Measurements from ENCODE around the gene ABCE1. TPM values are rescaled to one million over a fixed set of nuclear protein-coding genes. Genes with fewer than 3 reads are reported as not detected.
A peak's percentile ranks its signal among the peaks of the same experiment; 100 is the strongest.

Gene ABCE1
- total RNA-seq, 6 experiments from 2014 or later: 14.4 to 57.7 (median 28.9) TPM

DNA sequence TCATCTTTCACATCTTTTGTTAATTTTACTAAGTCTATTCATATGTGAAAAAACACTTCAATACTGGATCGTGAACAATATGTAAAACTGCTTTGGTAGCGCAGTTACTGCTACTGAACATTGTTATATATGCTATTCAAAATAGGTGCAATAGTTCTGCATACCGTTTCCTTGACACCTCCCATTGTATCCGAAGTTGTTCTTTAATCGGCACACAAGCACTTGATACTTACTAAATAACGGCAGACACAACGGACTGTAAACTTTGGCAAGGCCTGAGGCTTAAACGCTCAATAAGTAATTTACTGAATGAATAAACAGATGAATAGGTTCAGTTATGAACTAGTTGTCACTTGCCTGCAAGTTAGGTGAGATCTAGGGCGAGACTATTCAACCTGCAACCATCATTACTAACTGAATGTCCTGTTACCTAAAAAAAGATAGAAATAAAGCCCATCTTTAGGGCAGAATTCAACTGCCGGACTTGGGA lies 735 bp upstream of the ABCE1 start:
- WGBS (ENCODE audit: insufficient coverage, low coverage, low lambda C conversion rate, missing lambda C conversion rate): 6% methylated on average over 10 of the region's 10 CpGs
- Histone ChIP-seq H3K36me3 (peaks cover 0 to 16% (median 2%) of the 10 kb centered on the region in 4 donors), H3K27me3 (no peaks in the 10 kb centered on the region), H3K4me1 (peaks cover 0 to 31% (median 14%) of the 10 kb centered on the region in 4 donors), H3K9me3 (no peaks in the 10 kb centered on the region), H3K4me3 (peak overlapping the region; percentile 71 to 75 (median 74)), H3K27ac (peak overlapping the region; percentile 84 to 94 (median 92))
- ATAC-seq (peak in 2 of 4 donors; percentile 1), DNase-seq (no peak)
- TF ChIP-seq, protein P1, sequence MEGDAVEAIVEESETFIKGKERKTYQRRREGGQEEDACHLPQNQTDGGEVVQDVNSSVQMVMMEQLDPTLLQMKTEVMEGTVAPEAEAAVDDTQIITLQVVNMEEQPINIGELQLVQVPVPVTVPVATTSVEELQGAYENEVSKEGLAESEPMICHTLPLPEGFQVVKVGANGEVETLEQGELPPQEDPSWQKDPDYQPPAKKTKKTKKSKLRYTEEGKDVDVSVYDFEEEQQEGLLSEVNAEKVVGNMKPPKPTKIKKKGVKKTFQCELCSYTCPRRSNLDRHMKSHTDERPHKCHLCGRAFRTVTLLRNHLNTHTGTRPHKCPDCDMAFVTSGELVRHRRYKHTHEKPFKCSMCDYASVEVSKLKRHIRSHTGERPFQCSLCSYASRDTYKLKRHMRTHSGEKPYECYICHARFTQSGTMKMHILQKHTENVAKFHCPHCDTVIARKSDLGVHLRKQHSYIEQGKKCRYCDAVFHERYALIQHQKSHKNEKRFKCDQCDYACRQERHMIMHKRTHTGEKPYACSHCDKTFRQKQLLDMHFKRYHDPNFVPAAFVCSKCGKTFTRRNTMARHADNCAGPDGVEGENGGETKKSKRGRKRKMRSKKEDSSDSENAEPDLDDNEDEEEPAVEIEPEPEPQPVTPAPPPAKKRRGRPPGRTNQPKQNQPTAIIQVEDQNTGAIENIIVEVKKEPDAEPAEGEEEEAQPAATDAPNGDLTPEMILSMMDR (IDR thresholded peaks at IDR 0.05): no peak
- no peak for TF ChIP-seq POLR2A (IDR thresholded peaks at IDR 0.05)
- intact Hi-C loops (cut with DNase I): no loop called here

- H3K4me1 ChIP-seq: peaks cover 0 to 31% (median 14%) of the 10 kb centered on the region in 4 donors
Observed at GRCh38 chr4:145098675-145099037, 545 bp downstream of the ABCE1 start.

DNA sequence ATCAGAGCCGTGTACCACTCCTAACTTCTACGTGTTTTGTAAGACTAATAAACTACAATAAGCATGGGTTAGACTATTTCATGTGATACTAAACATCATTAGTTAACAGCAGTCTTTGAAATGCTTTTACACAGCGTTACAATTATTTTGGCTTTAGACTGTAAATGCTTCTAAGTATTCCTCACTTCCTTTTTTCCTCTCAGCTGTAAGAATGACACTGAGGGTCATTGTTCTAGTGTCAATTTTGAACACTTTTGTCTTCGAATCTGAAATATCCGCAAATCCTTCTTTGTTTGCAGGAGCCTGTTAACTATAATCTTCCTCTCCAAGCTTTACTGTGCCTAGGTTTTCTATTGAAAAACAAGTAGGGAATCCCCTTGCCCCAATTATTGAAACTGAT lies 1.5 kb downstream of the ABCE1 start:
- ATAC-seq: no peak
- Histone ChIP-seq H3K4me1 (peaks cover 0 to 31% (median 14%) of the 10 kb centered on the region in 4 donors), H3K27ac (no peak overlapping the region), H3K9me3 (no peaks in the 10 kb centered on the region), H3K27me3 (no peaks in the 10 kb centered on the region), H3K4me3 (peak overlapping the region in 1 of 3 donors; percentile 74), H3K36me3 (peaks cover 0 to 13% (median 0%) of the 10 kb centered on the region in 4 donors)
- TF ChIP-seq POLR2A (IDR thresholded peaks at IDR 0.05): no peak
- TF ChIP-seq, protein P1 (IDR thresholded peaks at IDR 0.05): no peak
- intact Hi-C loops (cut with DNase I): no loop called here
- 26% methylated on average over 5 of the region's 5 CpGs for WGBS (ENCODE audit: insufficient coverage, low coverage, low lambda C conversion rate, missing lambda C conversion rate)
- no peak for DNase-seq

More at GRCh38 chr4:145098675-145099037, 545 bp downstream of the ABCE1 start:
- intact Hi-C loops (cut with DNase I): no loop called here
- peaks cover 0 to 14% (median 2%) of the 10 kb centered on the region in 4 donors for H3K36me3 ChIP-seq
- TF ChIP-seq POLR2A (IDR thresholded peaks at IDR 0.05): no peak
- TF ChIP-seq, protein P1 (IDR thresholded peaks at IDR 0.05): no peak
- H3K27ac ChIP-seq: peak overlapping the region; percentile 84 to 94 (median 92)
- DNase-seq (no peak), ATAC-seq (peak; percentile 1 to 37 (median 18))
- no peaks in the 10 kb centered on the region for H3K9me3 ChIP-seq
- no peaks in the 10 kb centered on the region for H3K27me3 ChIP-seq
- 0% methylated on average over 8 of the region's 9 CpGs for WGBS (ENCODE audit: insufficient coverage, low coverage, low lambda C conversion rate, missing lambda C conversion rate)
- peak overlapping the region; percentile 71 to 75 (median 74) for H3K4me3 ChIP-seq

DNA sequence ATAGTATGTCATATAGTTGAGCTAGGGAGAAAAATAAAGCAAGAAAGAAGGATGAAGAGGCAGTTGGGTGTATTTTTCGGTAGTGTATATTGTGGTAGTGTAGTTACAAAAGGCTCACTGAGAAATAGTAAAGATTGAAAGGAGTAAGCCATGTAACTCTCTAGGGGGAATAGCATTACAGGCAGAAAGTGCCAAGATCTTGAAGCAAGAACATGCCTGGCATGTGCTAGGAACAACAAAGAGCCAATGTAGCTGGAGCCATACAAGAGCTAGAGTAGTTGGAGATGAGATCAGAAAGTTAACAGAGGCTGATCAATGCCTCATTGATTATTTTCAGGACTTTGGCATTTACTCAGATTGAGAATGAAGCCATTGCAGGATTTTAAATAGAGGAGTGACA lies 3.0 kb downstream of the ABCE1 start:
- H3K36me3 ChIP-seq: peaks cover 0 to 19% (median 0%) of the 10 kb centered on the region in 4 donors
- intact Hi-C loops (cut with DNase I): no loop called here
- 88% methylated on average over 1 of the region's 1 CpG for WGBS (ENCODE audit: insufficient coverage, low coverage, low lambda C conversion rate, missing lambda C conversion rate)
- no peak overlapping the region for H3K27ac ChIP-seq
- H3K4me3 ChIP-seq: no peak overlapping the region
- peaks cover 0 to 31% (median 14%) of the 10 kb centered on the region in 4 donors for H3K4me1 ChIP-seq
- no peak for DNase-seq
- peak in 1 of 4 donors; percentile 12 for ATAC-seq
- no peaks in the 10 kb centered on the region for H3K27me3 ChIP-seq
- H3K9me3 ChIP-seq: no peaks in the 10 kb centered on the region
- TF ChIP-seq POLR2A (IDR thresholded peaks at IDR 0.05): no peak
- TF ChIP-seq, protein P1 (IDR thresholded peaks at IDR 0.05): no peak

All from right lobe of liver (tissue), 6 donors.